SHP77 (cell line): ENCODE measurements around the gene CYP4F8.
A peak's percentile ranks its signal among the peaks of the same experiment; 100 is the strongest.
"Not testable (repeated sequence)": the region's sequence is repeated elsewhere in the genome, so short reads cannot be mapped to it uniquely, and the experiment has no call there.

ENCODE experiments used
- DNase-seq, 2 experiments: peaks; one replicate each; lab custom pipeline; 2025; lab: John Stamatoyannopoulos, UW

Gene CYP4F8

GRCh38 chr19:15644066-15644741, 29.2 kb downstream of the CYP4F8 start:
- DNase-seq: no peak

GRCh38 chr19:15644816-15645215, 29.8 kb downstream of the CYP4F8 start:
- DNase-seq: no peak

- no peak for DNase-seq
Measured at GRCh38 chr19:15649526-15649925, 34.5 kb downstream of the CYP4F8 start.

GRCh38 chr19:15650123-15650522, 35.1 kb downstream of the CYP4F8 start:
- DNase-seq: not testable (repeated sequence)

DNA sequence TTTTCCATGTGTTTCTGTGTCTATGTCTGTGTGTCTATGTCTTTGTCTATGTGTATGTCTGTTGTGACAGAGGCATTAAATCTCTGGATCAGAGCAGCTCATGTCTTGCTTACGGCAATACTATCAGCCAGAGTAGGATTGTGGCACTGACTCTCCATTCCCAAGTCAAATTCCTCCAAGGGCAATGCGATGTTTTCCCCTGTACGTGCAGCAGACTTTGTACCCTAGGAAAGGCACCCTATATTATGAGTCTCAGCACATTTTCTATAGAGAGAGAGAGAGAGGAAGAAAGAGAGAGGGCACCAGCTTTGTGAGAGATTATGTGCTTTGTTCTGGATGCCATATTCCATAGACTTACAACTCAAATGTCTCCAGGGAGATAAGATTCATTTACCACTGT, 36.8 kb downstream of the CYP4F8 start:
- no peak for DNase-seq

DNA sequence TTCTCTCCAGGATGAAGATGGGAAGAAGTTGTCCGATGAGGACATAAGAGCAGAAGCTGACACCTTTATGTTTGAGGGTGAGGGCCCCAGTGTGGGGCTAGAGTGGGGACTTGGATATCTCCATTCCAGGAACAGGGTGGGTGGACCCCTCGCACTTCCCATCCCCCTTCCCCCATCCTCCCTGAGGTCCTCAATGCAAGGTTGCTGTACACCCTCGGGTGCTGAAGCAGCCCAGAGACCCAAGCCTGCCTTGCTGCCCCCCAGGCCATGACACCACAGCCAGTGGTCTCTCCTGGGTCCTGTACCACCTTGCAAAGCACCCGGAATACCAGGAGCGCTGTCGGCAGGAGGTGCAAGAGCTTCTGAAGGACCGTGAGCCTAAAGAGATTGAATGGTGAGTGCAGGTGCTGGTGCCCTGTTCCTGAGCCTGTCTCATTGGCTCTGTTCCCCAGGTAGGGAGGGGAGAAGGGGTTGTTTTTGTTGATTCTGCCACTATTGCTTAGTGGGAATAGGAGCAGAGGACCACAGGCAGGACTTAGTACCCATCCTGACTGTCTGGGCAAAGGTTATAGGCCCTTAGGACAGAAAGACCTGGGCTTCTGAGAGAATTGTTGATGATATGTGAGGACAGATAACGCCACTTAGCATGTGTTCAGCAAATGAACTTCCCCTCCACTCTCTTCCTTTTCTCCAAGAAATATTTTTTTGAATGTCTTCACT, 37.7 kb downstream of the CYP4F8 start:
- no peak for DNase-seq

- DNase-seq: no peak
Measured at GRCh38 chr19:15656467-15656866, 41.4 kb downstream of the CYP4F8 start.

- no peak for DNase-seq
Measured at GRCh38 chr19:15663247-15663646, 48.2 kb downstream of the CYP4F8 start.

GRCh38 chr19:15666186-15666585, 51.2 kb downstream of the CYP4F8 start:
- no peak for DNase-seq

DNA sequence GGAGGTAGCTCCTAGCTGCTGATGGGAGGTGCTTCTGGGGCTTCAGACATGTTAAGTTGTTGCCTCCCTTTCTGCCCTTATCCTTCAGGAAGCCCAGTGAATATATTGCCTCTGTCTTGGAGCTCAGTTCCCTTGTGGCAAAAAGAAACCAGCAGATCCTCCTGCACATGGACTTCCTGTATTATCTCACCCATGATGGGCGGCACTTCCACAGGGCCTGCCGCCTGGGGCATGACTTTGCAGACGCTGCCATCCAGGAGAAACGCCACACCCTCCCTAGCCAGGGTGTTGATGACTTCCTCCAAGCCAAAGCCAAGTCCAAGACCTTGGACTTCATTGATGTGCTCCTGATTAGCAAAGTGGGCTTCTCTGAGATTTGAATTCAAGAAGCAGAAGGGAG, 51.9 kb downstream of the CYP4F8 start:
- DNase-seq: no peak

GRCh38 chr19:15669440-15669839, 54.4 kb downstream of the CYP4F8 start:
- no peak for DNase-seq

DNA sequence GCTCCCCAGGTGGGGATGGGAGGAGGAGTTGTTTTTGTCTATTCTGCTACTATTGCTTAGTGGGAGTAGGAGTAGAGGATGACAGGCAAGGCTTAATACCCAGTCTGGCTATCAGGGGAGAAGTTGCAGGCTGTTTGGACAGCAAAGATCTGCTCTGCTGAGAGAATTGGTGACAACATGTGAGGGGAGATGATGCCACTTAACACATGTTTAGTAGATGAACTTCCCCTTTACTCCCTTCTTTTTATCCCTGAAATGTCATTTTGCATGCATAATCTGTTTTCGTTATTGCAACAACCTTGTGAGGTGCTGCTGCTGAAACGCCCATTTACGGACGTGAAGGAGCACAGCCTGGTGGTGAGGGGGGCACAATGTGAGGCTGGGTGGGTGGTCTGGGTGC, 54.9 kb downstream of the CYP4F8 start:
- DNase-seq: no peak

DNA sequence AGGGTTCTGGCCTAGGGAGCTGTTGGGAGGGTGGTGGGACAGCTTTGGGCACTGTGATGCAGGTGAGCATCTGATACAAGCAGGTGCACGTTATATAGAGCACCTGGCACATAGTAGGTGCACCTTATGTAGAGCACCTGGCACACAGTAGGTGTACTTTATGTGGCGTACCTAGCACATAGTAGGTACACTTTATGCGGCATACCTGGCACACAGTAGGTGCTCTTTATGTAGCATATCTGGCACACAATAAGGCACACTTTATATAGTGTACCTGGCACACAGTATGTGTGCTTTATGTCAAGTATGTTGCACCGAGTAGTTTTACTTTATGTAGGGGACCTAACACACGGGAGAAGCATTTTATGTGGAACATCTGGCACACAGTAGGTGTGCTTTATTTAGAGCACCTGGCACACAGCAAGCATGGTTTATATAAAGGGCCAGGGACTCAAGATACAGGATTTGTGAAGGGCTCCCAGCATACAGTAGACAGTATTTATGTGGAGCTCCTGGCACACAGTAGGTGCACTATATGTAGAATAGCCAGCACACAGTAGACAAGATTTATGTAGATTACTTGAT, 56.3 kb downstream of the CYP4F8 start:
- DNase-seq: no peak

DNA sequence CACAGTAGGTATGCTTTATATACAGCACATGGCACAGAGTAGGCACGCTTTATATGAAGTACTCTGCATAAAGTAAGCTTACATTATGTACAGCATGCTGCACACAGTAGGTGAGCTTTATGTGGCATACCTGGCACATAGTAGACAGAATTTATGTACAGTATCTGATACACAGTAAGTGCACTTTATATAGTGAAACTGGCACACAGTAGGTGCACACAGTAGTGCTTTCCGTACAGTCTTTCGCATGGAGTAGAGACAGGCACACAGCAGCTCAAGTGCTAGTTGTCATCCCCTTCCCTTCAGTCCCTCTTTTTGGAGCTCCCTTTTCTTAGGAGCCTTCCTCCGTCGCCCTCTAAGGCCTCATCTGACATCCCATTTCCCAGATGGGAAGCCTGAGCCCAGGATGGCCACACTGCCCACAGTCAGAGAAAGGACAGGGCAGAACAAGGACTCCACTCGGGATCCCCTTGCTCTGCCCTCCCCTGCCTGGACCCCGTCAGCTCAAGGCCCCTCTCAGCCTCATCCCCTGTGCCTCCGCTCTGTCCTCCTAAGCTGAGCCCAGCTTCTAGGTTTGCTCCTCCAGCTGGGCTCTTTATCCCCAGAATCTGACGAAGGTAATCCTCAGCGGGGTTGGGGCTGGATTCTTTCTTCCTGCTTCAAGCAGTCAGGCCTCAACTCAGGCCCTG, 57.0 kb downstream of the CYP4F8 start:
- DNase-seq: no peak

DNA sequence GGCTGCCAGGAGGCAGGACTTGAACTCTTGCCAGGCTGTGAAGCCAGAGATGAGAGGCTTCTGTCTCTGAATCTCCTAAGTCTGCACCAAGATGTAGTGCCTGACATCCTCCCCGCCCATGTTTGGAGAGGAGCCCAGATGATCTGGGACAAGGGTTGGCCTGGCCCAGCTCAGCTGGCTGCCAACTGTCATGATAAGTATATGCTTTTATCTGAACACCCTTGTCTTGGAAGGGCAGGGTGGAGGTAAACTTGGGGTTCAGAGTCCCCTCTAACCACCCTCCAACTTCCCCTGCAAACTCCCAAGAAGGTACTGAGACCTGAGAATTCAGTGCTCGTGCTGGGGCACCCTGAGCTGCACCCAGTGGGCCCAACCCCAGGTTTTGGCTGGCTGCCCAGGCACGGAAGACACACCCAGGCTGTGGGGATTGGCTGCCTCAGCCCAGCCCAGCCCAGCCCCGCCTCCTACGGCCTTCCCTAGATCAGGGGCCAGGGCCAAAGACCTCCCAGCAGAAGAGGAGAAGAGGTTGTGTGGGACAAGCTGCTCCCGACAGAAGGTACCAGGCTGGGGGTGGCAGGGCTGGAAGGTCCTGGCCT, 57.7 kb downstream of the CYP4F8 start, which contains the start of gene CYP4F12:
Gene CYP4F12 (plus strand): TSS at position 508 of the 596 bp plus-strand sequence. CDS start 443 bp downstream, outside the sequence.
- peak; percentile 1 to 28 for DNase-seq

DNA sequence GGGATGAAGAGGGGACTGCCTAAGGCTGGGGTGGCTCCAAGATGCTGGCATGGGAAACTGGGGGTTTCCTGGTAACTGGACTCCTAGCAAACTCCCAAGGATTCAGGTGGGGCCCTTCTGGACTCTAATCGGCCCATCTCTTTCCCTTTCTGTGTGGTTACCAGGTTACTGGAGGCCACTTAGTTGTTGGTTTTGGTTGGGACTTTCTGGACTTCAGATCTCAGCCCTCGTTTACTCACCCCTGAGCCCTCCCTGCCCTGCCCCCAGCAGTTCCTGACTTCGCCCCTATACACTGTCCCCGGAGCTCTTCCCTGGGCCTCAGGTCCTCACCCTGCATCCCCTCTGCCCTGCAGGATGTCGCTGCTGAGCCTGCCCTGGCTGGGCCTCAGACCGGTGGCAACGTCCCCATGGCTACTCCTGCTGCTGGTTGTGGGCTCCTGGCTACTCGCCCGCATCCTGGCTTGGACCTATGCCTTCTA, 58.2 kb downstream of the CYP4F8 start:
- DNase-seq: no peak

GRCh38 chr19:15675560-15675959, 60.5 kb downstream of the CYP4F8 start:
- DNase-seq: no peak

DNA sequence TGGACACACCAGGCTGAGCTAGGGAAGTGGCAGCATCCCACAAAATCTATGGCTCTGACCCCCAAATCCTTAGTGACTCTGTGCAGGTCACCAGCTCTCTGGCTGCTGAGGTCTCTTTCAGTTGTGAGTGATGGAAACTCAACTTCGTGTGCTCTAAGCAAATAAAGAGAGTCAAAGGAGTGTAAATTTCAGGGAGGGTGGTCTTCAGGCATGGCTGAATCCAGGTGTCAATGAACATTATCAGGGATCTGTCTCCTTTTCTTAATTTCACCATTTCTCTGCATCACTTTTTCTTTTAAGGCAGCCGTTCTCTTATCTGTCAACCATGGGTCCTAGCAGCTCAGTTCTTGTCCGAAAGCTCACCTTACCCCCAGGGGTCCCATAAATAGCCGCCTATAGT, 64.1 kb downstream of the CYP4F8 start:
- no peak for DNase-seq

DNA sequence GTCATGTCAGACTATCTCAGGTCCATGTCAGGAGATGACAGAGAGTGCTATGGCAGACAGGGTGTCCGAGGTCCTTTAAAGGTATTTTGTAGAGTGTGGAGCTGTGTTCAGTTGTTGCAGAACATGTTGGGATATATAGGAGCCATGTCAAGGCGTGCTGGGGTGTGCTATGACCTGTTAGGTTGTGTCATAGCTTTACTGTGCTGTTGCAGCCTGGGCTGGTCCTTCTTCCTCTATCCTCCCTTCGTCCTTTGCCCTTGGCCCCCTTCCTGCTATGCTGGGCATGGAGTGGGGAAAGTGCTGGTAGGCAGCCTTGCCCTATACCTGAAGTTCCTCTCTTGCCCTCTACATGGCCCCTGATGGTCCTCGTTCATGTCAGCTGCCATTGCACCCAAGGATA, 64.8 kb downstream of the CYP4F8 start:
- DNase-seq: not testable (repeated sequence)
